DMS53 treated with DMSO at 0.1 percent for 48 hours (cell line): ENCODE results near the gene BDKRB2.
"Not testable (repeated sequence)": the region's sequence is repeated elsewhere in the genome, so short reads cannot be mapped to it uniquely, and the experiment has no call there.

Experiments used
- DNase-seq: peaks from one replicate; lab custom pipeline; 2025; ENCODE audit not compliant: unreplicated experiment; lab: John Stamatoyannopoulos, UW

Gene BDKRB2

GRCh38 chr14:96221841-96222240 lies 17.2 kb downstream of the BDKRB2 start:
- no peak for DNase-seq

DNA sequence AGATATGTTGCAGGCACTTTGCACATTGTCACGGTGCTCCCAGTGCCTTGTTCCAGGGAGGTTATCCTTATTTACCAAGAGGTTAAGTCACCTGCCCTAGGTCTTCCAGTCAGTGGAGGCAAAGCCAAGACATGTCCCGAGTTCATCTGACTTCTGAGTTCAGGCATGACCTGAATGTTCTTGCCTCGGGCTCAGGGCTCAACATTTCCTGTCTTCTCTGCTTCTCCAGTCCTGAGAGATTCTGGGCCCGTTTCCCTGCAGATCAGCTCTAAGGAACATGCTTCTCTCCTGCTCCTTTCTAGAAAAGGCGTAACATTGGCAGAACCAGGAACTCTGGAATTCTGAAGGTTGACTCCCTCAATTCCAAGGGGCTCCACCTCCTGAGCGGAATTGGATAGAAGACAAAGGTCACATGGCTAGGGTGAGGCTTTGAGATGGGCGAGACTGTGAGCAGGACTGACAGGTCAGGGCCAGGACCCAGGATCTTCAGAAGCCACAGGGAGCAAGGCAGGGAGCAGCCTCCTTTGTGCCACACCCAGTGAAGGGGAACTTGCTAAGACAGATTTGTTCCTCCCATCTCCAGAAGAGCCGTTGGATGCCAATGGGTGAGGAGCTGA lies 19.9 kb downstream of the BDKRB2 start:
- no peak for DNase-seq

DNA sequence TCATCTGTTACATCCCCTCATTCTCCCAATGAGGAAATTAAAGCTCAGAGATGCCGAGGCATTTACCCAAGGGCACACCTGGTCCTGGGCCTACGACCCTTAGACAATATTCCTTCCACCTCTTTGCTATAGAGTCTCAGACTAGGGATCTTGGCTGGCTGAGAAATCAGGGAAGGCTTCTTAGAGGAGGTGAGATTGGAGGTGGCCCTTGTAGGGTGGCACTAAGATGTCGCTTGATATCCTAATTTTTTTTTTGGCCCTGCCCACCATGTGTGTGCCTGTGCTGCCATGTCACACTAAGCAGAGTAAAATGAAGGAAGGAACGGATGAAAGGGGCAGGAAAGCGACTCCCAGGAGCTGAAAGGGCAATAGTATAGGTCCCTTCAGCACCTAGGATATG lies 20.6 kb downstream of the BDKRB2 start:
- no peak for DNase-seq

DNA sequence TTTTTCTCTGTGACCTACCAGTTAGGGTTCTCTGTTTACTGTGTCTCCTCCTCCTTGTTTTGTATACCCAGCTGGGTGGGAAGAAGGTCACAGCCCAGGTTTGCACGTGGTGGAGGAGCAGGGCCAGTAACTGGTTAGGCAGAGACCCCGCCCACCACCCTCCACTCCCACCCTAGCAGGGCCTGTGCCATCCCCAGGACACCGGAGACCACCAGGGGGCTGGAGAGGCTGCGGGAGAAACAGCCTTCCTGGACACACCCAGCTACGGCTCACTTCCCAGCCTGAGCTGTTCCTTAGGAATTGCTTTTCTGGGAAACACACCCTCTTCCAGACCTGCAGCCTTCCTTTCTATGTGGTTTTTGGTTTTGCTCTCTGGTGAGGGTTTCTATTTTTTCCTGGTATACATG lies 21.1 kb downstream of the BDKRB2 start:
- no peak for DNase-seq

- DNase-seq, result no peak
Observed at GRCh38 chr14:96227428-96227827, 22.8 kb downstream of the BDKRB2 start.

GRCh38 chr14:96229315-96229714 lies 24.7 kb downstream of the BDKRB2 start:
- no peak for DNase-seq

GRCh38 chr14:96231056-96231455 lies 26.4 kb downstream of the BDKRB2 start:
- DNase-seq, result no peak

DNA sequence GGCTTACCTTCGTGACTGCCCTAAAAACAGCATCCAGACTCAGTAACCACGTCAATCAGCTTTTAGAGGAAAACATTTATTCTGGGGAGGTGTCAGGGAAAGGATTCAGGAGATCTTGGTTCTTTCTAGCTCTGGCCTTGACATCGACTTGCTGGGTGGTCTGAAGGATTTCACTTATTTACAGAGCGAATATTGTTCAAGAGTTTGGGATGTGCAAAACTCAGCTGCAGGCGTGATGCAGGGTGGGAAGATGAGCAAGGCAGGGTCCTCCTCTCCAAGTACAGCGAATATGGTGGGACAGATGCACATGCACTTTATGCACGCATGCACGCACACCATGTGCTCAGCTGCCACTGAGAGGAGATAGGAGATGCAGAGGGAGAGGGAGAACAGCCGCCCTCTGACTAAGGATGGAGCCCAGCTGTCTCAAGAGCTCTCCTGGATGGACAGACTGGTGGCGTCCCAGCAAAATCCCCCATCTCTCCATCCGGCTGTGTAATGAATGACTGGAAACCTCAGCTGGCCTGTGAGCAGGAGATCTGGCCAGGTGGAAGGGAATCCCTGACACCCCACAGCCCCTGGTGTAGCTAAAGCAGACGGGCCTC lies 27.0 kb downstream of the BDKRB2 start:
- no peak for DNase-seq

DNA sequence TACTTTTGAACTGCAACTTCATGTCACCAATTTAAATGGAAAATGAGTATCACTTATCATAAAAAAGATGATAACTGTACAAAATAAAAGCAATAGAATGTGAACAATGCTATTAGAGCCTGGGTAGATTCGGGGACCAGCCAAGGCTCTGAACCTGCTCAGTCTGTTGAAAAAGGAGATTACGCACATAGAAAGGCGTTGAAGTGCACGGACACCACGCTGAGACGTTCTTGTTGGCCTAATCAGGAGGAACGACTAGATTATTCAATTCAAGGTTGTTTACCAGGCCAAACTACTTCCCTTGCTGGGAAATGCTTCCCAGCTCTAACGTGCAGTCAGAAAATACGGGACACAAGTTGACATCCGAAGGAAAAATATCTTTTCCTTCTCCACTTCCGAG lies 27.9 kb downstream of the BDKRB2 start:
- DNase-seq, result no peak

DNA sequence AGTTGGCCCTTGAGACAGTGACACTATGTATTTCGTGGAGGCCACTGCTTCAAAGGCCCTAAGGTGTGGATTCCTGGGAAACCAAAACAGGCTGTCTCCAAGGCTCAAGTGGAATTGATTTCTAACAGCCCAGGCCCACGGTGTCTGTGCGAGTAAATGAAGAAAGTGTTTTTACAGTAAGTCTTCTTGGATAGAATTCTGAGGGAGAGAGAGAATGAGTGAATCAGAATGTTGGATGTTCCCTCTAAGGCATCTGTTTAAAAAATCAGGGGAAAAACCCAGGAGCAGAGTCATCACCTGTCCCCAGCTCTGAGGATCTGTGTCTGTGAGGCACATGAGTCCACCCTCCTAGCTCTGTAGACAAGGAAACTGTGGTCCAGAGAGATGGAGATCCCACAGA lies 29.0 kb downstream of the BDKRB2 start:
- DNase-seq, result no peak

- DNase-seq, result no peak
Observed at GRCh38 chr14:96235426-96235825, 30.8 kb downstream of the BDKRB2 start.

DNA sequence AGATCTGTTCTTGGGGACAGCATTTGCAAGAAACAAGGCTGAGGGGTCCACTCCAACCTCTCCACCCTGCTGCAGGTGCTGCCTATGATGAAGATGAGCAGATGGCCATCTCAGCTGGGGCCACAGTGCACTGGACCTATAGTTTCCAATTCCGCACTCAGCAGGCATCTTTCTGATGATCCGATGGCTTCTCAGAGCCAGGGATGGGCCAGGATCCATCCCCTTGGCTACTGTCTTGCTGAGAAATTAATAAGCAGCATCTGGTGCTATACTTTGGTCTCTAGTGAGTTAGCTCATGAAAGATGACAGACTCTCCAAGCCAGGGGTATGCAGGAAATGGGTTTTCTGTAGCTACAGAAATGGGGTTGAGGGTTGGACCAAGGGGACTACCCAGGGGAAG lies 33.0 kb downstream of the BDKRB2 start:
- no peak for DNase-seq

DNA sequence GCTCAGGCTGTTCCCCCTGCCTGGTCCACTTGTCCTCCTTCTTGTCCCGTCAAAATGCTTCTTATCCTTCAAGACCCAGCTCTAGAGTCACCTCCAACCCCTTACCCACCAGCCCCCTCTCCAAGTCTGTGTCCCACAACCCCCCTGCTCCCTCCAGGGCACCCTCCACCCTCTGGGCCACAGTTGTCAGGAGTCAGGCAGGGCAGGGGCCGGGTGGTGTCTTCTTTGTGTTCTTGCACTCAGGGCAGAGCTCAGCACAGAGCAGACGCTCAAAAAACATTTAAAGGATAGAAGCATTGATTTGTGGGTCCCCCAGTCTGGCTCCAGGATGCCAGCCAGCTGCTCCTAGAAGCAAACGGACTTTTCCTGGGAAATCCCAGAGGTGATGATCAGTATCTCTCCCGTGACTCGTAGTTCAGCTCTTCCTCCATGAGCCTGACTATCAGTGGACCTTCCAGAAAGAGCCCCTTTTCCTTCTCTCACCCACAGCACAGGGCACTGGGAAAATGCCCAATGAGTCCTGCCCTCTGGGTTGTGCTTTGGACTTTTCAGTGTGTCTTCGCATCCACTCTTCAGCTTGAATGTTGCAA lies 34.1 kb downstream of the BDKRB2 start:
- no peak for DNase-seq

GRCh38 chr14:96239711-96240141 lies 35.1 kb downstream of the BDKRB2 start:
- DNase-seq, result no peak

GRCh38 chr14:96240641-96241040 lies 36.0 kb downstream of the BDKRB2 start:
- no peak for DNase-seq

DNA sequence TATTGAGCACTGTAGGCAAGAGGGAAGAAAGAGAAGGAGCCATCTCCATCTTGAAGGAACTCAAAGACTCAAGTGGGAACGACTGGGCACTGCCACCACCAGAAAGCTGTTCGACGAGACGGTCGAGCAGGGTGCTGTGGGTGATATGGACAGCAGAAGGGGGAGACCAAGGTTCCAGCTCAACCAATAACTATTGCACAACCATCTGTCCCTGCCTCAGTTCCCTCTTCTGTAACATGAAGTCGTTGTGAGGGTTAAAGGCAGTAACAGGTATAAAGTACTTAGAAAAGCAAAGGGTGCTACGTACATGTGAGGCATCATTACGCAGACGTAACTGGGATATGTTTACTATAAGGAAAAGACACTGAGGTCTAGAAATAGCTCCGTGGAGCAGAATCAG lies 37.5 kb downstream of the BDKRB2 start:
- DNase-seq, result no peak

DNA sequence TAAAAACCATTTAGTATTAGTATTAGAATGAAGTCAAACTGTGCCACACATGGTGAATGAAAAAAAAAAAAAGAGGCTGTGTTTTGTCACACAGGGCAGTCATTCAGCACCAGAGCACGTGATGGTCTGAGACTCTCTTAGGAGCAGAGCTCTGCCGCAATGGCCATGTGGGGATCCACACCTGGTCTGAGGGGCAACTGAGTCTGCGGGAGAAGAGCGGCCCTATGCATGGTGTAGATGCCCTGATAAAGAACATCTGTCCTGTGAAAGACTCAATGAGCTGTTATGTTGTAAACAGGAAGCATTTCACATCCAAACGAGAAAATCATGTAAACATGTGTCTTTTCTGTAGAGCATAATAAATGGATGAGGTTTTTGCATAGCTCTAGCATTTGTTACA lies 39.1 kb downstream of the BDKRB2 start:
- DNase-seq, result no peak

GRCh38 chr14:96245074-96245473 lies 40.4 kb downstream of the BDKRB2 start:
- not testable (repeated sequence) for DNase-seq

DNA sequence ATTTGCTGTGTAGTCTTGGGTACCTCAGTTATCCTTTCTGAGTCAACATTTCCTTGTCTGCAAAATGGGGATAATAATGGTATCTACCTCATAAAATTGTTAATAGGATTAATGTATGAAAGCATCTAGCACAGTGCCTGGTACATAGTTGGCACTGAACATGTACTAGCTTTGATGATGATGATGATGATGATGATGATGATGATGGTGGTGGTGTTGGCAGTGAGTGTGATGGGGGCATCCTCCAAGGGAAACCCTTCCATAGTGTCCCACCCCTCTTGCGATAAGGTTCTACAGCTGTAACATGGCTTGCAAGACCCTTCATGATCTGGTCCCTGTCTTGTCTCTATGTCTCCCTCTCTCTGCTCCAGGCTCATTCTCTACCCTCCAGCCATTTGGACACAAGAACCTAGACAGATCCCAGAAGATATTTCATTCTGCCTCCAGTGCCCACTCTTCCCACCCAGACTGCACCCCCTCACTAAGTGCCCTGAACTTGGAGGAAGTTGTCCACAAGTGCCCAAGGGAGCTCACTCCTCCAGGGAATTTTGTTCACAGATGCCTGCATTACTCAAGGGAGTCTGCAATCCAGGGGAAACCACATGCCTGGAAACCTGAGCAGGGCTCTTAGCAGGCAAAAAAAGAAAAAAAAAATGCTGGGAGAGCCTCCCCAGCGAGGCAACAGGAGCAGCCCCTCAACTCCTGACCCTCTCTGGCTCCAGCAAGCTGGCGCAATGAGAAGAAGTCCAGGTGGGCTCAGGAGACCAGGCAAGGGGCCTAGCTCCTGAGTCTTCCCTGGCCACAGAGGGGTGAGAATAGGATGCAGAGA lies 41.3 kb downstream of the BDKRB2 start:
- no peak for DNase-seq

- peak; percentile 60 for DNase-seq
Observed at GRCh38 chr14:96246539-96246847, 41.9 kb downstream of the BDKRB2 start.

DNA sequence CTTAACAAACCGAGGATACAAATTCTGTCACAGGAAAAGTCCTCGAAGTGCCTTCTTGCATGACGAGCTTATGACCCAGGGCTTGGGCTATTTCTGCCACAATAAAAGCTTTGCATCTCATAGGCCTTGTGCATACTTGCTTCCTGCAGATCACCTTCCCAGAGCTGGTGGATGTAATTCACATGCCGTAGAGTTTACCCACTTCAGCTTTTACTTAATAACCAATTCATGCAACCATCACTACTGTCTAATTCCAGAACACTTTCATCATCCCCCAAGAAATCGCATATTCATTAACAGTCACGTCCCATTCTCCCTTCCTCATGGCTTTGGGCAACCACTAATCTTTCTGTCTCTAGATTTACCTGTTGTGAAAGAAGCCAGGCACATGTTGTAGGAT lies 42.4 kb downstream of the BDKRB2 start:
- no peak for DNase-seq

DNA sequence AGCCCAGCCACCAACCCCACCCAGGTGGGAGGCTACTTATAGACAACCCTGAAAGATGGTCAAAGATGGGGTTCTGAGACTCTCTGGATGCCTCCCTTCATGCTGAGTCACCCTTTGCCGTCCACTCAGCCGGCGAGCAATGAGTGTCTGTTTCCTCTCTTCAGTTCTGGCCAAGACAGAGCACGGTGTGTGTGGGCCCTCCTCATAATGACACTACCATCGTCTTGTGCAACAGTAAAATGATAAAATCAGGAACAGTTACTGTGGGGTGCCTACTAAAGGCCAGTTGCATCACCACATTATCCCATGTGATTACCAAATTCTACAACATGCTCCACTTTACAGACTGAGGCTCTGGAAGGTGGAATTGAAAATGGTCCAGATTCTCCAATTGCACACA lies 44.4 kb downstream of the BDKRB2 start:
- no peak for DNase-seq
